H9 (cell line): ENCODE data around the gene IQCB1. TPM values are rescaled to one million over a fixed set of nuclear protein-coding genes. Genes with fewer than 3 reads are reported as not detected.
A peak's percentile ranks its signal among the peaks of the same experiment; 100 is the strongest.

Experiments
- DNase-seq: peaks from one replicate; pipeline ENCODE4 v3.0.0-alpha.2; 2017
- H2AFZ ChIP-seq: one replicate; pipeline ENCODE4 v1.6.1; 2013; ENCODE audit warnings: mild to moderate bottlenecking, low read length, control low read depth, moderate library complexity
- H2AK5ac ChIP-seq: 2 replicates; pipeline ENCODE4 v1.6.1; 2013; ENCODE audit warnings: low read length, control low read depth, mixed read lengths; ENCODE audit not compliant: insufficient read length
- H2BK120ac ChIP-seq: one replicate; pipeline ENCODE4 v1.6.1; 2013; ENCODE audit warnings: low read depth, mild to moderate bottlenecking, low read length, control low read depth, inconsistent platforms; ENCODE audit not compliant: poor library complexity, severe bottlenecking
- H2BK12ac ChIP-seq: 2 replicates; pipeline ENCODE4 v1.6.1; 2013; ENCODE audit warnings: low read length, control low read depth, mixed read lengths, low read depth; ENCODE audit not compliant: insufficient read length
- H2BK15ac ChIP-seq: 2 replicates; pipeline ENCODE4 v1.6.1; 2013; ENCODE audit warnings: low read depth, low read length, control low read depth
- H2BK20ac ChIP-seq: one replicate; pipeline ENCODE4 v1.6.1; 2013; ENCODE audit warnings: low read depth, mild to moderate bottlenecking, low read length, control low read depth, inconsistent platforms; ENCODE audit not compliant: poor library complexity, severe bottlenecking
- H2BK5ac ChIP-seq: 2 replicates; pipeline ENCODE4 v1.6.1; 2013; ENCODE audit warnings: low read length, control low read depth, mixed read lengths; ENCODE audit not compliant: insufficient read length
- H3K14ac ChIP-seq: 2 replicates; pipeline ENCODE4 v1.6.1; 2013; ENCODE audit warnings: low read length, control low read depth; ENCODE audit not compliant: insufficient read depth
- H3K18ac ChIP-seq: 2 replicates; pipeline ENCODE4 v1.6.1; 2013; ENCODE audit warnings: low read depth, mild to moderate bottlenecking, mixed read lengths, low read length, control low read depth; ENCODE audit not compliant: insufficient read length
- H3K23ac ChIP-seq: 2 replicates; pipeline ENCODE4 v1.6.1; 2013; ENCODE audit warnings: low read length, control low read depth, mixed read lengths, low read depth; ENCODE audit not compliant: insufficient read length
- H3K23me2 ChIP-seq: 2 replicates; pipeline ENCODE4 v1.6.1; 2013; ENCODE audit warnings: low read depth, mild to moderate bottlenecking, mixed read lengths, low read length, control low read depth; ENCODE audit not compliant: insufficient read length, poor library complexity, severe bottlenecking
- H3K27ac ChIP-seq: 2 replicates; pipeline ENCODE4 v1.5.1; 2013; ENCODE audit warnings: low read length, control low read depth, mixed read lengths, low read depth; ENCODE audit not compliant: insufficient read length
- H3K27me3 ChIP-seq: 2 replicates; pipeline ENCODE4 v1.6.1; 2013; ENCODE audit warnings: low read length, control low read depth, inconsistent platforms; ENCODE audit not compliant: insufficient read depth
- H3K4ac ChIP-seq: 2 replicates; pipeline ENCODE4 v1.6.1; 2013; ENCODE audit warnings: low read depth, mild to moderate bottlenecking, control low read depth, inconsistent platforms, low read length, moderate library complexity
- H3K4me1 ChIP-seq: 2 replicates; pipeline ENCODE4 v1.6.1; 2013; ENCODE audit warnings: low read length, control low read depth, inconsistent platforms; ENCODE audit not compliant: insufficient read depth
- H3K4me2 ChIP-seq: 2 replicates; pipeline ENCODE4 v1.6.1; 2013; ENCODE audit warnings: low read length, control low read depth, mixed read lengths; ENCODE audit not compliant: insufficient read length, insufficient read depth
- H3K56ac ChIP-seq: 2 replicates; pipeline ENCODE4 v1.6.1; 2013; ENCODE audit warnings: low read depth, mild to moderate bottlenecking, mixed read lengths, low read length, control low read depth; ENCODE audit not compliant: insufficient read length
- H3K79me1 ChIP-seq: 2 replicates; pipeline ENCODE4 v1.6.1; 2013; ENCODE audit warnings: low read depth, mild to moderate bottlenecking, moderate library complexity, low read length, control low read depth, inconsistent platforms; ENCODE audit not compliant: insufficient read depth, poor library complexity, severe bottlenecking
- H3K79me2 ChIP-seq: 2 replicates; pipeline ENCODE4 v1.6.1; 2013; ENCODE audit warnings: low read length, control low read depth, inconsistent platforms; ENCODE audit not compliant: insufficient read depth
- H3K9ac ChIP-seq: 2 replicates; pipeline ENCODE4 v1.6.1; 2013; ENCODE audit warnings: low read length, control low read depth, mixed read lengths; ENCODE audit not compliant: insufficient read length; ENCODE audit errors: extremely low read depth
- H3K9me3 ChIP-seq: one replicate; pipeline ENCODE4 v1.6.1; 2013; ENCODE audit warnings: low read depth, low read length, inconsistent platforms; ENCODE audit not compliant: control insufficient read depth
- H3T11ph ChIP-seq: one replicate; pipeline ENCODE4 v1.6.1; 2013; ENCODE audit warnings: mild to moderate bottlenecking, low read length, control low read depth, inconsistent platforms
- H4K20me1 ChIP-seq: one replicate; pipeline ENCODE4 v1.6.1; 2013; ENCODE audit not compliant: control insufficient read depth, insufficient read length, insufficient read depth
- H4K5ac ChIP-seq: 2 replicates; pipeline ENCODE4 v1.6.1; 2013; ENCODE audit warnings: low read depth, mild to moderate bottlenecking, mixed read lengths, low read length, control low read depth; ENCODE audit not compliant: insufficient read length
- H4K8ac ChIP-seq: replicated peaks from 2 replicates; pipeline ENCODE4 v1.6.1; 2013; ENCODE audit warnings: low read length, control low read depth, mixed read lengths, low read depth; ENCODE audit not compliant: insufficient read length
- H4K91ac ChIP-seq: 2 replicates; pipeline ENCODE4 v1.6.1; 2013; ENCODE audit warnings: low read depth, mild to moderate bottlenecking, moderate library complexity, mixed read lengths, low read length, control low read depth; ENCODE audit not compliant: insufficient read length
- H3K27ac Mint-ChIP-seq, 3 experiments: 2 replicates in 2 of 3; 3 replicates in 1 of 3; pipeline ENCODE4 v1.8.0; 2020 to 2021; ENCODE audit warnings: mixed read lengths in 3 of 3, mild to moderate bottlenecking in 1 of 3, moderate library complexity in 1 of 3
- H3K27me3 Mint-ChIP-seq: 2 replicates; pipeline ENCODE4 v1.8.0; 2021; ENCODE audit warnings: low read depth, mild to moderate bottlenecking, moderate library complexity, mixed read lengths
- H3K36me3 Mint-ChIP-seq, 3 experiments: 2 replicates in 2 of 3; 3 replicates in 1 of 3; pipeline ENCODE4 v1.8.0; 2020 to 2021; ENCODE audit warnings: low read depth in 3 of 3, mixed read lengths in 3 of 3; ENCODE audit not compliant: insufficient read depth in 1 of 3
- H3K4me1 Mint-ChIP-seq, 2 experiments: 2 replicates each; pipeline ENCODE4 v1.8.0; 2020; ENCODE audit warnings: mixed read lengths in 2 of 2
- H3K4me3 Mint-ChIP-seq, 2 experiments: 2 replicates in 1 of 2; 3 replicates in 1 of 2; pipeline ENCODE4 v1.8.0; 2020 to 2021; ENCODE audit warnings: mild to moderate bottlenecking in 2 of 2, mixed read lengths in 2 of 2, moderate library complexity in 1 of 2
- H3K9me3 Mint-ChIP-seq, 2 experiments: 2 replicates in 1 of 2; 3 replicates in 1 of 2; pipeline ENCODE4 v1.8.0; 2020; ENCODE audit warnings: mild to moderate bottlenecking in 2 of 2, mixed read lengths in 2 of 2, moderate library complexity in 1 of 2
- WGBS: extraction: QIAGEN DNeasy Blood & Tissue Kit; methylation state at CpG from one replicate; pipeline ENCODE4 v1.1.7; 2013; ENCODE audit warnings: missing lambda C conversion rate, low lambda C conversion rate, mixed read lengths; ENCODE audit not compliant: insufficient read length; ENCODE audit errors: extremely low coverage; 5-methylcytosine and 5-hydroxymethylcytosine counted together
- total RNA-seq: library from RNA; stranded (reverse); gene quantifications from 2 replicates; pipeline ENCODE4 v1.2.1, GENCODE V29; 2021
- TF ChIP-seq, protein P1 (sequence below): fragments of 200-600 bp; sonication (generic); conservative IDR thresholded peaks from 3 replicates; pipeline ENCODE4 v1.8.0; 2021; ENCODE audit warnings: antibody characterized with exemption, mild to moderate bottlenecking

IQCB1 gene
- total RNA-seq, 1 experiment from 2014 or later, result 35.8 TPM

GRCh38 chr3:121855555-121855954 is 20.7 kb upstream of the IQCB1 start:
- H3T11ph ChIP-seq, result no peak overlapping the region
- H2BK15ac ChIP-seq, result no peak overlapping the region
- H3K27me3 ChIP-seq, result no peaks in the 10 kb centered on the region
- H2BK120ac ChIP-seq, result no peak overlapping the region
- no peak overlapping the region for H2BK20ac ChIP-seq
- no peak overlapping the region for H2BK5ac ChIP-seq
- no peak overlapping the region for H4K91ac ChIP-seq
- H3K9me3 ChIP-seq, result no peaks in the 10 kb centered on the region
- no peak overlapping the region for H3K9ac ChIP-seq
- Mint-ChIP-seq H3K4me1 (no peaks in the 10 kb centered on the region), H3K36me3 (peaks cover 9 to 14% (median 12%) of the 10 kb centered on the region in 3 experiments), H3K27me3 (no peaks in the 10 kb centered on the region), H3K27ac (no peak overlapping the region), H3K4me3 (no peak overlapping the region), H3K9me3 (peaks cover 3% of the 10 kb centered on the region in 2 experiments; a peak in 1 of 5 replicates)
- TF ChIP-seq, protein P1, sequence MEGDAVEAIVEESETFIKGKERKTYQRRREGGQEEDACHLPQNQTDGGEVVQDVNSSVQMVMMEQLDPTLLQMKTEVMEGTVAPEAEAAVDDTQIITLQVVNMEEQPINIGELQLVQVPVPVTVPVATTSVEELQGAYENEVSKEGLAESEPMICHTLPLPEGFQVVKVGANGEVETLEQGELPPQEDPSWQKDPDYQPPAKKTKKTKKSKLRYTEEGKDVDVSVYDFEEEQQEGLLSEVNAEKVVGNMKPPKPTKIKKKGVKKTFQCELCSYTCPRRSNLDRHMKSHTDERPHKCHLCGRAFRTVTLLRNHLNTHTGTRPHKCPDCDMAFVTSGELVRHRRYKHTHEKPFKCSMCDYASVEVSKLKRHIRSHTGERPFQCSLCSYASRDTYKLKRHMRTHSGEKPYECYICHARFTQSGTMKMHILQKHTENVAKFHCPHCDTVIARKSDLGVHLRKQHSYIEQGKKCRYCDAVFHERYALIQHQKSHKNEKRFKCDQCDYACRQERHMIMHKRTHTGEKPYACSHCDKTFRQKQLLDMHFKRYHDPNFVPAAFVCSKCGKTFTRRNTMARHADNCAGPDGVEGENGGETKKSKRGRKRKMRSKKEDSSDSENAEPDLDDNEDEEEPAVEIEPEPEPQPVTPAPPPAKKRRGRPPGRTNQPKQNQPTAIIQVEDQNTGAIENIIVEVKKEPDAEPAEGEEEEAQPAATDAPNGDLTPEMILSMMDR, result peak; percentile 81
- H3K14ac ChIP-seq, result no peak overlapping the region
- H2AFZ ChIP-seq, result no peak overlapping the region
- no peak overlapping the region for H4K8ac ChIP-seq
- H3K4ac ChIP-seq, result no peak overlapping the region
- no peaks in the 10 kb centered on the region for H3K79me2 ChIP-seq
- no peak overlapping the region for H3K4me2 ChIP-seq
- H2BK12ac ChIP-seq, result no peak overlapping the region
- H4K20me1 ChIP-seq, result no peaks in the 10 kb centered on the region
- no peak overlapping the region for H3K56ac ChIP-seq
- DNase-seq, result no peak
- H3K4me1 ChIP-seq, result no peaks in the 10 kb centered on the region
- WGBS, result no CpG with 5 or more reads among the region's 5 CpGs
- H3K79me1 ChIP-seq, result no peaks in the 10 kb centered on the region
- no peak overlapping the region for H3K18ac ChIP-seq
- H3K23ac ChIP-seq, result no peak overlapping the region
- H2AK5ac ChIP-seq, result no peak overlapping the region
- H3K23me2 ChIP-seq, result no peaks in the 10 kb centered on the region
- H3K27ac ChIP-seq, result no peak overlapping the region
- no peak overlapping the region for H4K5ac ChIP-seq
